Glutamatergic neuron (in vitro differentiated cells): ENCODE data around the gene MCM3AP. TPM values are rescaled to one million over a fixed set of nuclear protein-coding genes. Genes with fewer than 3 reads are reported as not detected.
A peak's percentile ranks its signal among the peaks of the same experiment; 100 is the strongest.

Source experiments
- DNase-seq: peaks from one replicate; pipeline ENCODE4 v3.0.0; 2022
- H3K27ac Mint-ChIP-seq: one replicate; pipeline ENCODE4 v1.8.0; 2020; ENCODE audit warnings: mild to moderate bottlenecking, mixed read lengths, inconsistent platforms; ENCODE audit not compliant: unreplicated experiment
- H3K27me3 Mint-ChIP-seq: one replicate; pipeline ENCODE4 v1.8.0; 2020; ENCODE audit warnings: mild to moderate bottlenecking, moderate library complexity, mixed read lengths, inconsistent platforms; ENCODE audit not compliant: unreplicated experiment
- H3K36me3 Mint-ChIP-seq: one replicate; pipeline ENCODE4 v1.8.0; 2020; ENCODE audit warnings: mild to moderate bottlenecking, mixed read lengths, inconsistent platforms; ENCODE audit not compliant: unreplicated experiment
- H3K4me1 Mint-ChIP-seq: one replicate; pipeline ENCODE4 v1.8.0; 2020; ENCODE audit warnings: mild to moderate bottlenecking, low read depth, mixed read lengths, inconsistent platforms; ENCODE audit not compliant: unreplicated experiment
- H3K4me3 Mint-ChIP-seq: one replicate; pipeline ENCODE4 v1.8.0; 2020; ENCODE audit warnings: mild to moderate bottlenecking, mixed read lengths, inconsistent platforms; ENCODE audit not compliant: unreplicated experiment
- H3K9me3 Mint-ChIP-seq: one replicate; pipeline ENCODE4 v1.8.0; 2020; ENCODE audit warnings: mild to moderate bottlenecking, moderate library complexity, mixed read lengths, inconsistent platforms; ENCODE audit not compliant: unreplicated experiment
- CTCF ChIP-seq: fragments of 200-600 bp; sonication (generic); IDR thresholded peaks from one replicate; pipeline ENCODE4 v1.5.0; 2021; ENCODE audit not compliant: partially characterized antibody, unreplicated experiment
- total RNA-seq: library from RNA; stranded (reverse); fragmentation: NEBNext Ultra II Directional; extraction: Animal tissue kit (Norgen Biotek cat#: 25700); gene quantifications from one replicate; pipeline ENCODE4 v1.2.1, GENCODE V29; 2021; ENCODE audit not compliant: unreplicated experiment

Gene MCM3AP
- total RNA-seq, 1 donor from 2014 or later: 121 TPM

- Mint-ChIP-seq H3K4me1 (peaks cover 17% of the 10 kb centered on the region), H3K4me3 (peak overlapping the region; percentile 7), H3K27me3 (peaks cover 9% of the 10 kb centered on the region), H3K36me3 (no peaks in the 10 kb centered on the region), H3K9me3 (peaks cover 2% of the 10 kb centered on the region), H3K27ac (no peak overlapping the region)
- DNase-seq: no peak
- TF ChIP-seq CTCF: no peak
Observed at GRCh38 chr21:46253610-46254124, 31.7 kb downstream of the MCM3AP start.

- no peaks in the 10 kb centered on the region for H3K9me3 Mint-ChIP-seq
- no peak for TF ChIP-seq CTCF
- H3K4me1 Mint-ChIP-seq: peaks cover 17% of the 10 kb centered on the region
- no peaks in the 10 kb centered on the region for H3K36me3 Mint-ChIP-seq
- no peak overlapping the region for H3K27ac Mint-ChIP-seq
- DNase-seq: no peak
- H3K4me3 Mint-ChIP-seq: no peak overlapping the region
- H3K27me3 Mint-ChIP-seq: peaks cover 9% of the 10 kb centered on the region
Observed at GRCh38 chr21:46252840-46253239, 32.6 kb downstream of the MCM3AP start.

GRCh38 chr21:46250146-46250725 lies 35.2 kb downstream of the MCM3AP start:
- H3K4me1 Mint-ChIP-seq: peaks cover 17% of the 10 kb centered on the region
- no peak overlapping the region for H3K4me3 Mint-ChIP-seq
- no peak overlapping the region for H3K27ac Mint-ChIP-seq
- H3K9me3 Mint-ChIP-seq: peaks cover 3% of the 10 kb centered on the region
- TF ChIP-seq CTCF: no peak
- H3K27me3 Mint-ChIP-seq: peaks cover 6% of the 10 kb centered on the region
- DNase-seq: no peak
- no peaks in the 10 kb centered on the region for H3K36me3 Mint-ChIP-seq

GRCh38 chr21:46248827-46249226 lies 36.6 kb downstream of the MCM3AP start:
- TF ChIP-seq CTCF: no peak
- Mint-ChIP-seq H3K27ac (no peak overlapping the region), H3K36me3 (no peaks in the 10 kb centered on the region), H3K4me1 (peaks cover 5% of the 10 kb centered on the region), H3K4me3 (no peak overlapping the region), H3K27me3 (no peaks in the 10 kb centered on the region), H3K9me3 (peaks cover 3% of the 10 kb centered on the region)
- no peak for DNase-seq

- no peak for TF ChIP-seq CTCF
- peaks cover under 1% of the 10 kb centered on the region for H3K4me1 Mint-ChIP-seq
- H3K27ac Mint-ChIP-seq: no peak overlapping the region
- H3K27me3 Mint-ChIP-seq: no peaks in the 10 kb centered on the region
- no peak for DNase-seq
- H3K4me3 Mint-ChIP-seq: no peak overlapping the region
- H3K36me3 Mint-ChIP-seq: no peaks in the 10 kb centered on the region
- H3K9me3 Mint-ChIP-seq: peaks cover 3% of the 10 kb centered on the region
Observed at GRCh38 chr21:46248422-46248782, 37.0 kb downstream of the MCM3AP start.
